H1 (cell line): ENCODE data around the gene ASTN2. TPM values are rescaled to one million over a fixed set of nuclear protein-coding genes. Genes with fewer than 3 reads are reported as not detected.

ENCODE experiments used
- CTCF ChIA-PET: fragments of 300-600 bp; sonication (Branson Sonifier 250); formaldehyde crosslinking; loops from one replicate; lab custom pipeline; 2021; ENCODE audit not compliant: partially characterized antibody; lab: Charles Lee
- POLR2A ChIA-PET: fragments of 300-600 bp; sonication (Branson Sonifier 250); formaldehyde crosslinking; loops from one replicate; lab custom pipeline; 2021; ENCODE audit warnings: inconsistent platforms; ENCODE audit not compliant: partially characterized antibody; lab: Charles Lee
- DNase-seq, 2 experiments: peaks; one replicate each; pipeline versions ENCODE4 v3.0.0 to v3.0.0-alpha.2; 2010 to 2022; ENCODE audit warnings: low spot score in 2 of 2, low read depth in 1 of 2, mixed read lengths in 1 of 2
- FAIRE-seq: peaks from 2 replicates; lab custom pipeline; 2011; peaks lifted over from hg19 to GRCh38; lab: Jason Lieb, UNC
- H2AFZ ChIP-seq: 2 replicates; pipeline ENCODE4 v1.8.1; 2012; ENCODE audit warnings: low read length, inconsistent platforms
- H2AK5ac ChIP-seq: 2 replicates; pipeline ENCODE4 v1.6.1; 2013; ENCODE audit warnings: low read depth, low read length
- H2BK120ac ChIP-seq: replicated peaks from 2 replicates; pipeline ENCODE3; 2013; ENCODE audit warnings: low read depth, low read length, inconsistent platforms
- H2BK12ac ChIP-seq: 2 replicates; pipeline ENCODE4 v1.6.1; 2013; ENCODE audit warnings: low read depth, low read length
- H2BK15ac ChIP-seq: 2 replicates; pipeline ENCODE4 v1.6.1; 2013; ENCODE audit warnings: low read length
- H2BK20ac ChIP-seq: 2 replicates; pipeline ENCODE4 v1.6.1; 2013; ENCODE audit warnings: low read length
- H2BK5ac ChIP-seq: 2 replicates; pipeline ENCODE4 v1.6.1; 2013; ENCODE audit warnings: low read depth, low read length
- H3K14ac ChIP-seq: 2 replicates; pipeline ENCODE4 v1.6.1; 2013; ENCODE audit warnings: inconsistent platforms; ENCODE audit not compliant: insufficient read length
- H3K18ac ChIP-seq: 2 replicates; pipeline ENCODE4 v1.6.1; 2013; ENCODE audit warnings: low read length; ENCODE audit errors: extremely low read depth
- H3K23ac ChIP-seq: 2 replicates; pipeline ENCODE4 v1.6.1; 2013; ENCODE audit warnings: inconsistent platforms; ENCODE audit not compliant: insufficient read length
- H3K23me2 ChIP-seq: 2 replicates; pipeline ENCODE4 v1.6.1; 2013; ENCODE audit warnings: low read depth, low read length
- H3K27ac ChIP-seq: 2 replicates; pipeline ENCODE4 v1.6.1; 2011; ENCODE audit warnings: low read depth, low read length, inconsistent platforms
- H3K27me3 ChIP-seq, 4 experiments: replicated peaks in 1 of 4; 1 replicate in 1 of 4; 2 replicates in 3 of 4; pipeline versions ENCODE4 v1.6.1 to v1.8.1; 2011 to 2013; ENCODE audit warnings: low read length in 3 of 4, mild to moderate bottlenecking in 3 of 4, inconsistent platforms in 2 of 4, mixed read lengths in 2 of 4, moderate library complexity in 1 of 4; ENCODE audit not compliant: control insufficient read depth in 3 of 4, insufficient read depth in 3 of 4; ENCODE audit errors: extremely low read depth in 1 of 4
- H3K36me3 ChIP-seq, 4 experiments: 2 replicates each; pipeline versions ENCODE4 v1.6.1 to v1.8.1; 2011 to 2013; ENCODE audit warnings: mild to moderate bottlenecking in 4 of 4, low read length in 3 of 4, moderate library complexity in 2 of 4, control low read depth in 1 of 4, inconsistent platforms in 1 of 4; ENCODE audit not compliant: insufficient read depth in 4 of 4, control insufficient read depth in 2 of 4
- H3K4ac ChIP-seq: replicated peaks from 2 replicates; pipeline ENCODE3; 2013; ENCODE audit warnings: low read length, low read depth, mixed read lengths, inconsistent platforms; ENCODE audit not compliant: insufficient read length
- H3K4me1 ChIP-seq, 4 experiments: replicated peaks in 1 of 4; 1 replicate in 1 of 4; 2 replicates in 3 of 4; pipeline versions ENCODE4 v1.6.1 to v1.8.1; 2011 to 2013; ENCODE audit warnings: low read length in 3 of 4, inconsistent platforms in 2 of 4, mixed read lengths in 1 of 4; ENCODE audit not compliant: insufficient read depth in 4 of 4, control insufficient read depth in 3 of 4
- H3K4me2 ChIP-seq, 2 experiments: 2 replicates each; pipeline versions ENCODE4 v1.6.1 to v1.8.1; 2011 to 2013; ENCODE audit warnings: low read depth in 2 of 2, low read length in 2 of 2, control low read depth in 1 of 2, inconsistent platforms in 1 of 2, mild to moderate bottlenecking in 1 of 2; ENCODE audit not compliant: insufficient read depth in 1 of 2
- H3K4me3 ChIP-seq, 4 experiments: fragments of 200-600, 300-600 bp in 1 of 4; sonication (generic), shearing (Covaris generic), sonication (Bioruptor Twin) in 1 of 4; 2 replicates each; pipeline versions ENCODE4 v1.5.1 to v1.8.1; 2011 to 2016; ENCODE audit warnings: low read length in 4 of 4, low read depth in 3 of 4, control low read depth in 2 of 4, inconsistent platforms in 2 of 4, mild to moderate bottlenecking in 2 of 4, mixed read lengths in 1 of 4, moderate library complexity in 1 of 4; ENCODE audit not compliant: insufficient read depth in 2 of 4; ENCODE audit errors: extremely low read depth in 1 of 4
- H3K56ac ChIP-seq: replicated peaks from 2 replicates; pipeline ENCODE3; 2013; ENCODE audit warnings: low read depth, mild to moderate bottlenecking, mixed read lengths, low read length, inconsistent platforms; ENCODE audit not compliant: insufficient read length
- H3K79me1 ChIP-seq: 2 replicates; pipeline ENCODE4 v1.6.1; 2013; ENCODE audit warnings: low read depth, low read length, control low read depth
- H3K79me2 ChIP-seq, 2 experiments: 2 replicates each; pipeline versions ENCODE4 v1.6.1 to v1.8.1; 2012 to 2013; ENCODE audit warnings: low read length in 2 of 2, mild to moderate bottlenecking in 2 of 2, inconsistent platforms in 1 of 2; ENCODE audit not compliant: insufficient read depth in 2 of 2, control insufficient read depth in 1 of 2
- H3K9ac ChIP-seq, 4 experiments: replicated peaks in 1 of 4; 1 replicate in 1 of 4; 2 replicates in 3 of 4; pipeline versions ENCODE4 v1.6.1 to v1.8.1; 2011 to 2013; ENCODE audit warnings: low read depth in 3 of 4, low read length in 3 of 4, control low read depth in 2 of 4, mild to moderate bottlenecking in 2 of 4, moderate library complexity in 2 of 4, inconsistent platforms in 1 of 4; ENCODE audit errors: extremely low read depth in 1 of 4
- H3K9me3 ChIP-seq, 2 experiments: 2 replicates each; pipeline versions ENCODE4 v1.6.1 to v1.8.1; 2012 to 2013; ENCODE audit warnings: mild to moderate bottlenecking in 2 of 2, moderate library complexity in 2 of 2, control low read depth in 1 of 2, inconsistent platforms in 1 of 2, low read depth in 1 of 2, low read length in 1 of 2, mixed read lengths in 1 of 2; ENCODE audit not compliant: insufficient read depth in 2 of 2
- H4K20me1 ChIP-seq, 2 experiments: replicated peaks in 1 of 2; 2 replicates each; pipeline versions ENCODE3 to v1.8.1; 2011 to 2013; ENCODE audit warnings: inconsistent platforms in 2 of 2, low read length in 2 of 2, mild to moderate bottlenecking in 1 of 2; ENCODE audit not compliant: insufficient read depth in 2 of 2, control insufficient read depth in 1 of 2
- H4K5ac ChIP-seq: 2 replicates; pipeline ENCODE4 v1.6.1; 2013; ENCODE audit warnings: low read length, low read depth, mixed read lengths, inconsistent platforms; ENCODE audit not compliant: insufficient read length
- H4K8ac ChIP-seq: 2 replicates; pipeline ENCODE4 v1.8.0; 2013; ENCODE audit warnings: mild to moderate bottlenecking, moderate library complexity, low read length, inconsistent platforms; ENCODE audit not compliant: insufficient read depth; ENCODE audit errors: extremely low read depth
- H4K91ac ChIP-seq: replicated peaks from 2 replicates; pipeline ENCODE3; 2013; ENCODE audit warnings: low read length, mixed read lengths, inconsistent platforms; ENCODE audit not compliant: insufficient read length
- JUND ChIP-seq: IDR thresholded peaks from 2 replicates; pipeline ENCODE4 v1.6.1; 2011; ENCODE audit warnings: mild to moderate bottlenecking, improper control_type of control experiment, low read length
- KDM4A ChIP-seq: IDR thresholded peaks from one replicate; pipeline ENCODE4 v1.7.1; 2012; ENCODE audit warnings: low read depth, mild to moderate bottlenecking, moderate library complexity, low read length, inconsistent platforms; ENCODE audit not compliant: severe bottlenecking
- POLR2AphosphoS5 ChIP-seq: IDR thresholded peaks from 2 replicates; pipeline ENCODE4 v1.6.1; 2011; ENCODE audit warnings: low read depth, low read length
- SIN3A ChIP-seq, 2 experiments: IDR thresholded peaks in 1 of 2; conservative IDR thresholded peaks in 1 of 2; 2 replicates each; pipeline ENCODE4 v1.6.1; 2011 to 2012; ENCODE audit warnings: low read length in 2 of 2, improper control_type of control experiment in 1 of 2, low read depth in 1 of 2, mild to moderate bottlenecking in 1 of 2
- TEAD4 ChIP-seq: IDR thresholded peaks from 2 replicates; pipeline ENCODE4 v1.6.1; 2012; ENCODE audit warnings: low read depth, low read length, inconsistent platforms, mixed read lengths
- WGBS, 2 experiments: shearing (Covaris generic) in 1 of 2; methylation state at CpG; one replicate each; pipeline versions ENCODE4 v1.1.6 to v1.1.7; 2013 to 2015; ENCODE audit warnings: low lambda C conversion rate in 2 of 2, mixed read lengths in 2 of 2, inconsistent platforms in 1 of 2, low coverage in 1 of 2, missing lambda C conversion rate in 1 of 2; ENCODE audit not compliant: insufficient replicate concordance in 2 of 2, insufficient coverage in 1 of 2, insufficient read length in 1 of 2; ENCODE audit errors: extremely low coverage in 1 of 2, missing lambda C conversion rate in 1 of 2; 5-methylcytosine and 5-hydroxymethylcytosine counted together
- polyA plus RNA-seq, 7 experiments: library from polyadenylated mRNA; depleted of rRNA in 3 of 7; stranded (reverse) in 5 of 7; unstranded in 2 of 7; fragments of >200 nt in 5 of 7; fragments of 200-250 nt in 2 of 7; gene quantifications; 1 replicate in 5 of 7; 2 replicates in 1 of 7; 4 replicates in 1 of 7; pipeline versions ENCODE4 v1.2.1 to v1.2.3, GENCODE V29; 2011 to 2013; ENCODE audit warnings: missing spikeins in 2 of 7, mixed read lengths in 2 of 7
- total RNA-seq: library from RNA; stranded (reverse); fragmentation: NEBNext Ultra II Directional; extraction: Animal tissue kit (Norgen Biotek cat#: 25700); gene quantifications from 2 replicates; pipeline ENCODE4 v1.2.1, GENCODE V29; 2021

Gene ASTN2
- total and polyA plus RNA-seq, 2 of the 8 experiments (the other 6 are each of a cell fraction or from before 2014, with no cell fraction given) = 8.2 to 13.7 TPM

GRCh38 chr9:117300371-117301110 is 114.3 kb downstream of the ASTN2 start:
- ChIA-PET POLR2A (no interaction called here), CTCF (interaction anchor here (0.7 to 0.9 kb wide), 2 partner anchors 111 to 807 kb away, joined by 4 to 5 read pairs; no protein-coding TSS in a partner anchor)
- Histone ChIP-seq H4K8ac (no peak overlapping the region), H3K79me2 (no peaks in the 10 kb centered on the region), H3K23me2 (no peaks in the 10 kb centered on the region; the same call in 1 of the 2 replicates), H3K27me3 (no peaks in the 10 kb centered on the region), H3K36me3 (no peaks in the 10 kb centered on the region), H2BK20ac (no peak overlapping the region), H3K23ac (no peak overlapping the region), H4K91ac (no peak overlapping the region), H2BK15ac (no peak overlapping the region), H3K18ac (no peak overlapping the region), H3K4me2 (no peak overlapping the region), H2AK5ac (no peak overlapping the region), H3K4me1 (peaks cover 0 to 6% (median 0%) of the 10 kb centered on the region in 4 experiments; a peak in 2 of 7 replicates), H3K79me1 (no peaks in the 10 kb centered on the region), H3K4me3 (no peak overlapping the region), H3K56ac (no peak overlapping the region), H3K14ac (no peak overlapping the region), H2AFZ (no peak overlapping the region), H3K9me3 (no peaks in the 10 kb centered on the region), H2BK5ac (no peak overlapping the region), H3K4ac (no peak overlapping the region), H2BK12ac (no peak overlapping the region), H3K27ac (no peak overlapping the region), H4K5ac (no peak overlapping the region), H3K9ac (no peak overlapping the region), H2BK120ac (no peak overlapping the region), H4K20me1 (no peaks in the 10 kb centered on the region)
- TF ChIP-seq JUND = no peak
- TF ChIP-seq SIN3A (conservative IDR thresholded peaks at IDR 0.05 in 1 of 2, IDR thresholded peaks at IDR 0.05 in 1 of 2; ENCODE audit: low read depth in 1 of 2, low read length in 2 of 2) = no peak
- TF ChIP-seq KDM4A = no peak
- TF ChIP-seq TEAD4 = no peak
- TF ChIP-seq POLR2AphosphoS5 = no peak
- DNase-seq (no peak), FAIRE-seq (no peak)
- WGBS, 2 experiments = 90% methylated on average over 4 of the region's 4 CpGs; no CpG with 5 or more reads in 1 of the 2 experiments
